GM23338 (cell line): ENCODE data around the gene SPACA4. TPM values are rescaled to one million over a fixed set of nuclear protein-coding genes. Genes with fewer than 3 reads are reported as not detected.

Experiments used
- ATAC-seq: fragments of 200-7000 bp; cut with Tn5 transposase; 3 replicates; pipeline ENCODE4 v1.9.1; 2020
- DNase-seq: peaks from one replicate; pipeline ENCODE4 v3.0.0-alpha.2; 2015; ENCODE audit warnings: low spot score
- H2AFZ ChIP-seq: fragments of 200-600 bp; sonication (generic); 2 replicates; pipeline ENCODE4 v1.8.0; 2016; ENCODE audit warnings: antibody characterized with exemption, mild to moderate bottlenecking, moderate library complexity
- H3F3A ChIP-seq: fragments of 200-600 bp; sonication (generic); replicated peaks from 2 replicates; pipeline ENCODE4 v1.8.0; 2017; ENCODE audit warnings: antibody characterized with exemption, mixed run types, low read depth
- H3K27ac ChIP-seq: fragments of 200-600 bp; sonication (generic); 2 replicates; pipeline ENCODE4 v1.6.1; 2016; ENCODE audit warnings: low read depth
- H3K27me3 ChIP-seq: fragments of 200-600 bp; sonication (generic); 2 replicates; pipeline ENCODE4 v1.8.0; 2016; ENCODE audit warnings: mild to moderate bottlenecking, mixed run types, moderate library complexity; ENCODE audit not compliant: insufficient read depth
- H3K36me3 ChIP-seq: fragments of 200-600 bp; sonication (generic); 2 replicates; pipeline ENCODE4 v1.8.0; 2016; ENCODE audit warnings: mild to moderate bottlenecking; ENCODE audit not compliant: insufficient read depth
- H3K4me1 ChIP-seq: fragments of 200-600 bp; sonication (generic); 2 replicates; pipeline ENCODE4 v1.8.0; 2016; ENCODE audit warnings: mild to moderate bottlenecking, moderate library complexity; ENCODE audit not compliant: insufficient read depth
- H3K4me2 ChIP-seq: fragments of 200-600 bp; sonication (generic); 2 replicates; pipeline ENCODE4 v1.7.1; 2017; ENCODE audit warnings: mixed run types
- H3K4me3 ChIP-seq: fragments of 200-600 bp; sonication (generic); 2 replicates; pipeline ENCODE4 v1.6.1; 2016; ENCODE audit warnings: mixed run types
- H3K79me2 ChIP-seq: fragments of 200-600 bp; sonication (generic); replicated peaks from 2 replicates; pipeline ENCODE4 v1.8.0; 2017; ENCODE audit warnings: mild to moderate bottlenecking; ENCODE audit not compliant: insufficient read depth
- H3K9me2 ChIP-seq: fragments of 200-600 bp; sonication (generic); 2 replicates; pipeline ENCODE4 v1.8.0; 2017; ENCODE audit not compliant: insufficient read depth
- H4K20me1 ChIP-seq: fragments of 200-600 bp; sonication (generic); replicated peaks from 2 replicates; pipeline ENCODE4 v1.8.0; 2017; ENCODE audit warnings: mild to moderate bottlenecking; ENCODE audit not compliant: insufficient read depth
- H3K27ac Mint-ChIP-seq: 2 replicates; pipeline ENCODE4 v1.8.0; 2020; ENCODE audit warnings: inconsistent platforms, mild to moderate bottlenecking, moderate library complexity, mixed read lengths
- H3K27me3 Mint-ChIP-seq: 3 replicates; pipeline ENCODE4 v1.8.0; 2022; ENCODE audit warnings: low read depth, mild to moderate bottlenecking, moderate library complexity, mixed read lengths, inconsistent platforms; ENCODE audit not compliant: insufficient read depth, poor library complexity
- H3K36me3 Mint-ChIP-seq: 3 replicates; pipeline ENCODE4 v1.8.0; 2021; ENCODE audit warnings: low read depth, mild to moderate bottlenecking, inconsistent platforms, moderate library complexity, mixed read lengths
- H3K4me1 Mint-ChIP-seq: 3 replicates; pipeline ENCODE4 v1.8.0; 2020; ENCODE audit warnings: mild to moderate bottlenecking, inconsistent platforms, mixed read lengths
- H3K4me3 Mint-ChIP-seq: 3 replicates; pipeline ENCODE4 v1.8.0; 2021; ENCODE audit warnings: moderate library complexity, mild to moderate bottlenecking, inconsistent platforms, mixed read lengths
- H3K9me3 Mint-ChIP-seq: 3 replicates; pipeline ENCODE4 v1.8.0; 2020; ENCODE audit warnings: moderate library complexity, mild to moderate bottlenecking, inconsistent platforms, mixed read lengths
- CREB1 ChIP-seq: fragments of 250-450 bp; sonication (Bioruptor Pico); IDR thresholded peaks from 2 replicates; pipeline ENCODE4 v1.5.0; 2020; ENCODE audit warnings: low read depth, mild to moderate bottlenecking, moderate library complexity
- ETS1 ChIP-seq: IDR thresholded peaks from 2 replicates; pipeline ENCODE4 v1.6.1; 2016; ENCODE audit warnings: antibody characterized with exemption
- EZH2 ChIP-seq: fragments of 200-600 bp; sonication (generic); IDR thresholded peaks from one replicate; pipeline ENCODE4 v1.8.0; 2017; ENCODE audit warnings: antibody characterized with exemption, mild to moderate bottlenecking, low read depth; ENCODE audit not compliant: unreplicated experiment
- JUNB ChIP-seq: IDR thresholded peaks from one replicate; pipeline ENCODE4 v1.6.1; 2016; ENCODE audit warnings: antibody characterized with exemption; ENCODE audit not compliant: unreplicated experiment
- NANOG ChIP-seq: IDR thresholded peaks from 2 replicates; pipeline ENCODE4 v1.6.1; 2016; ENCODE audit warnings: antibody characterized with exemption, borderline replicate concordance
- POLR2AphosphoS5 ChIP-seq: IDR thresholded peaks from 2 replicates; pipeline ENCODE4 v1.6.1; 2016; ENCODE audit warnings: antibody characterized with exemption, low read depth
- REST ChIP-seq: IDR thresholded peaks from one replicate; pipeline ENCODE4 v1.6.1; 2018; ENCODE audit warnings: antibody characterized with exemption; ENCODE audit not compliant: unreplicated experiment
- STAT1 ChIP-seq: IDR thresholded peaks from one replicate; pipeline ENCODE4 v1.6.1; 2016; ENCODE audit warnings: antibody characterized with exemption; ENCODE audit not compliant: unreplicated experiment
- ZNF114 ChIP-seq: fragments of 250-450 bp; sonication (Bioruptor Pico); IDR thresholded peaks from 2 replicates; pipeline ENCODE4 v1.5.0; 2020; ENCODE audit warnings: mild to moderate bottlenecking, moderate library complexity
- ZNF462 ChIP-seq: fragments of 250-450 bp; sonication (Bioruptor Pico); IDR thresholded peaks from 2 replicates; pipeline ENCODE4 v1.5.0; 2020; ENCODE audit warnings: mild to moderate bottlenecking, moderate library complexity
- polyA plus RNA-seq: library from polyadenylated mRNA; unstranded; fragments of >200 nt; fragmentation: Nextera tagmentation; extraction: Ambion mirVana; gene quantifications from 2 replicates; pipeline ENCODE4 v1.2.1, GENCODE V29; 2016
- total RNA-seq: library from RNA; depleted of rRNA; stranded (reverse); fragments of >200 nt; shearing (Covaris generic); gene quantifications from 2 replicates; pipeline ENCODE4 v1.2.3, GENCODE V29; 2014

SPACA4 gene
- total and polyA plus RNA-seq, 2 experiments from 2014 or later, result not detected

- Histone ChIP-seq H2AFZ (peak overlapping the region; percentile 92), H3K9me2 (no peaks in the 10 kb centered on the region)
- H3K27ac Mint-ChIP-seq, result peak overlapping the region; percentile 89
These were observed 38.5 kb downstream of the SPACA4 start for GRCh38 chr19:48644839-48645619.

More at GRCh38 chr19:48644839-48645619, 38.5 kb downstream of the SPACA4 start:
- Mint-ChIP-seq H3K4me1 (peaks cover 12% of the 10 kb centered on the region), H3K27me3 (peaks cover 16% of the 10 kb centered on the region), H3K9me3 (no peaks in the 10 kb centered on the region), H3K36me3 (peaks cover 20% of the 10 kb centered on the region), H3K4me3 (peak overlapping the region; percentile 91)
- no peaks in the 10 kb centered on the region for H3K36me3 ChIP-seq
- no peaks in the 10 kb centered on the region for H3K79me2 ChIP-seq
- H3K27me3 ChIP-seq, result 0 out of 2 replicates have a peak, but pooled peaks cover 7% of the 10 kb centered on the region
- H3K4me1 ChIP-seq, result peaks cover 7% of the 10 kb centered on the region; the same call in 1 of the 2 replicates
- H3K4me3 ChIP-seq, result peak overlapping the region; percentile 75
- H3K4me2 ChIP-seq, result peak overlapping the region; percentile 99
- ATAC-seq (peak; percentile 59), DNase-seq (peak; percentile 92)
- 0 out of 2 replicates have a peak, but pooled peaks cover 13% of the 10 kb centered on the region for H3F3A ChIP-seq
- no peaks in the 10 kb centered on the region for H4K20me1 ChIP-seq
- no peak for TF ChIP-seq REST
- TF ChIP-seq ZNF462 (CRISPR knock-in tag), result no peak
- no peak for TF ChIP-seq ZNF114
- 0 out of 2 replicates have a peak, but pooled peaks have one; percentile 8 for TF ChIP-seq NANOG
- 0 out of 2 replicates have a peak, but pooled peaks have one; percentile 56 for TF ChIP-seq CREB1 (CRISPR knock-in tag)
- TF ChIP-seq JUNB, result no peak
- no peak for TF ChIP-seq STAT1
- TF ChIP-seq POLR2AphosphoS5, result peak; percentile 28; the same call in 1 of the 2 replicates
- peak; percentile 98 for TF ChIP-seq ETS1
- no peak for TF ChIP-seq EZH2
- H3K27ac ChIP-seq, result peak overlapping the region; percentile 91
